ENCODE measurements around the gene OR10A3.

DNA sequence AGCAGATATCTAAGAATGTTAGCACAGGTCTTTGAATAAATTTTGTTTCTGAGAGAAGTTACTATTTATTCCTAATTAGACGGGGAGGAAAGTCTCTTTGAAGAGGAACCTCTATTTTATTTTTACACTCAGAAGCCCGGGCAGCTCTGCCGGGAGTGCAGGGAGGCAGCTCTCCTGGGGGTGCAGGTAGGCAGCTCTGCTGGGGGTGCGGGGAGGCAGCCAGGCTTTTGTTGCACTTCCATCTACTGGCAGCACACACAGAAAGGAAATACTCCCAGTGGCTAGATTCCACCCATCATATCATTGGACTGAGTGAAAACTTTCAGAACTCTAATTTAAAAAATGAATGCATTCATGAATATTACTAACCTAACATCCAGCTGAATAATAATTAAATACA lies 35.0 kb downstream of the OR10A3 start:
- TF ChIP-seq CTCF (IDR thresholded peaks at IDR 0.05) = no peak
- no peak for TF ChIP-seq POLR2A (IDR thresholded peaks at IDR 0.05)
